SJSA1 (cell line): ENCODE data around the gene NAA38. TPM values are rescaled to one million over a fixed set of nuclear protein-coding genes. Genes with fewer than 3 reads are reported as not detected.
"Not testable (repeated sequence)": the region's sequence is repeated elsewhere in the genome, so short reads cannot be mapped to it uniquely, and the experiment has no call there.

Experiments used
- DNase-seq, 2 experiments: peaks; one replicate each; pipeline ENCODE4 v3.0.0-alpha.2; 2015 to 2020; ENCODE audit warnings: low spot score in 2 of 2, low read depth in 1 of 2
- H3K27ac ChIP-seq: fragments of 250-450 bp; sonication (Bioruptor Pico); 2 replicates; pipeline ENCODE4 v1.5.1; 2020; ENCODE audit warnings: mild to moderate bottlenecking, moderate library complexity
- H3K27me3 ChIP-seq: fragments of 250-450 bp; sonication (Bioruptor Pico); replicated peaks from 2 replicates; pipeline ENCODE4 v1.5.1; 2020; ENCODE audit warnings: mild to moderate bottlenecking, moderate library complexity
- H3K36me3 ChIP-seq: fragments of 250-450 bp; sonication (Bioruptor Pico); 2 replicates; pipeline ENCODE4 v1.5.1; 2020; ENCODE audit warnings: mild to moderate bottlenecking
- H3K4me1 ChIP-seq: fragments of 250-450 bp; sonication (Bioruptor Pico); replicated peaks from 2 replicates; pipeline ENCODE4 v1.6.1; 2021; ENCODE audit warnings: mild to moderate bottlenecking
- H3K4me3 ChIP-seq: fragments of 250-450 bp; sonication (Bioruptor Pico); 2 replicates; pipeline ENCODE4 v1.5.1; 2020; ENCODE audit warnings: mild to moderate bottlenecking
- H3K9me3 ChIP-seq: fragments of 250-450 bp; sonication (Bioruptor Pico); replicated peaks from 2 replicates; pipeline ENCODE4 v1.5.1; 2020; ENCODE audit warnings: mild to moderate bottlenecking
- total RNA-seq: library from RNA; depleted of rRNA; stranded (reverse); fragments of >200 nt; shearing (Covaris generic); gene quantifications from 2 replicates; pipeline ENCODE4 v1.2.3, GENCODE V29; 2014

NAA38 gene
- total RNA-seq, 1 experiment from 2014 or later, result 90.7 TPM

DNA sequence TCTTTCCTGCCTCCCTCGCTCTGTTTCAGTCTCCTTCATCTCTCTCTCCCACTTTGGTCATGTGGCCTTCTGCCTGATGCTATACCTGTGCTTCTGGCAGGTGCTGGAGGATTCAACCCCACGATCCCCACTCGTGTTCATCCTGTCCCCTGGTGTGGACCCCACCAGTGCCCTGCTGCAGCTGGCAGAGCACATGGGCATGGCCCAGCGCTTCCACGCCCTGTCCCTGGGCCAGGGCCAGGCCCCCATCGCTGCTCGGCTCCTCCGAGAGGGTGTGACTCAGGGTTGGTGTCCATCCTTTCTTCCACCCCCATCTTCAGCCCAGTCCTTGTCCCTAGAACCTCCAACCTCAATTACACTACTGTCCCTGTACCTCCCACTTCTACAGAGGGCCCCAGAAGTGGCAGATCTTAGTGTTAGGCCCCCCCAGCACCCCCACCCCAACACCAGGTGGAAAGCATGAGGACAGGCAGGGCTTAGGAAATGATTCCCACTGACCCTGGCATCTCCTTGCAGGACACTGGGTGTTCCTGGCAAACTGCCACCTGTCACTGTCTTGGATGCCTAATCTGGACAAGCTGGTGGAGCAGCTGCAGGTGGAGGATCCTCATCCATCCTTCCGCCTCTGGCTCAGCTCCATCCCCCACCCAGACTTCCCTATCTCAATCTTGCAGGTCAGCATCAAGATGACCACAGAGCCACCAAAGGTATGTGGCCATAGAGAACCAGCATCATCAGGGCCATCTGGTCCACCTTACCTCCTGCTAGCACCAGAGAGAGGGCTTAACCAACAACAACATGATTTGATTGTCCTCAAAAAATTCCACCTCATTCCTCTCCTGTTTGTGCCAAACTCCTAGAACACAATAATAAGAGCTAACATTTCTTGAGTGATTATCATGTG, 33.1 kb downstream of the NAA38 start:
- Histone ChIP-seq H3K4me3 (no peak overlapping the region), H3K4me1 (no peaks in the 10 kb centered on the region), H3K36me3 (no peaks in the 10 kb centered on the region), H3K9me3 (no peaks in the 10 kb centered on the region), H3K27ac (no peak overlapping the region), H3K27me3 (peaks cover 8% of the 10 kb centered on the region)
- DNase-seq, result no peak

DNA sequence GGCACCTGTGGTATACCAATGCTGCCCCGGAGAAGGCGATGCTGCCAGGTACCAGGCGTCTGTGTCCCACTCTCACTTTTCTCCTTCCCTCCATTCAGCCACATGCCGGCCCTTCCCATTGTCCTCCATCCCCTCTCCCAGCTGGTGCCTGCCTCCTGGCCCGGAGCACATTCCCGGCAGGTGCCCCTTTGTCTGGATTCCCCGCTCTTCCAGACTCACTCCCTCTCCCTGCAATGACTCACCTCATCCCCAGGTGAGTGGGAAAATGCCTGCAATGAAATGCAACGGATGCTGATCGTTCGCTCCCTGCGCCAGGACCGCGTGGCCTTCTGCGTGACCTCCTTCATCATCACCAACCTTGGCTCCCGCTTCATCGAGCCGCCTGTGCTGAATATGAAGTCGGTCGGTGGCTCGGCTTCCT, 33.8 kb downstream of the NAA38 start:
- Histone ChIP-seq H3K4me3 (no peak overlapping the region), H3K4me1 (no peaks in the 10 kb centered on the region), H3K27ac (no peak overlapping the region), H3K36me3 (no peaks in the 10 kb centered on the region), H3K9me3 (no peaks in the 10 kb centered on the region), H3K27me3 (peaks cover 4% of the 10 kb centered on the region)
- DNase-seq, result no peak

DNA sequence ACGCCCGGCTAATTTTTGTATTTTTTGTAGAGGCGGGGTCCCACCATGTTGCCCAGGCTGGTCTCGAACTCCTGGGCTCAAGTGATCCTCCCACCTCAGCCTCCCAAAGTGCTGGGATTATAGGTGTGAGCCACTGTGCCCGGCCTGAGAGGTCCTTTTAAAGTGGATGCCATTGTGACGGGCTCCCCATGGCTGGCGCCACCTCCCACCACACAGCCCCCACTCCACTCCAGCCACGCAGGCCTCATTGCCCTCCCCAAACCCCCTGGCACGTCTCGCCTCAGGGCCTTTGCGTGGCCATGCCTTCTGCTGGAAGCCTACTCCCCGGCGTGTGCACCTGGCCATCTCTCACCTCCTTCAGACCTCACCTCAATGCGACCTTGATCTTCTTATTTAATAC, 35.2 kb downstream of the NAA38 start:
- H3K27me3 ChIP-seq, result peaks cover 4% of the 10 kb centered on the region
- no peaks in the 10 kb centered on the region for H3K4me1 ChIP-seq
- H3K4me3 ChIP-seq, result no peak overlapping the region
- H3K36me3 ChIP-seq, result no peaks in the 10 kb centered on the region
- no peaks in the 10 kb centered on the region for H3K9me3 ChIP-seq
- H3K27ac ChIP-seq, result no peak overlapping the region
- no peak for DNase-seq

DNA sequence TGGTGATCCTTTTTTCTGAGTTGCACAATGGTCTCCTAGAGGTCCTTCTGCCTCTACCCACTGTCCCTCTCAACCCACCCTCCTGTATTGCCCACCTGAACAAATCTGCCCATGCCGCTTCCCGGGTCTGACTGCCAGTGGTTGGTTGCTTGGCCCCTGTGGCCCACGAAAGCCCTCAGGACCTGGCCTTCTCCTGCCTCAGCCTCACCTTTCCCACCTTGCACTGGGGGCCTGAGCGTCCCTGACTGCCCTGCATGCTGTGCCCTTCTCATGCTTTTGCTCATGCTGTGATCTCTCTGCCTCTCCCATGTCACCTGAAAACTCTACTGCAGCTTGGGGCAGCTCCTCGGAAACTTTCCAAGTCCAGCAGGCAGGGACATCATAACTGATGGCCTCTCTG, 37.1 kb downstream of the NAA38 start:
- H3K27me3 ChIP-seq, result peaks cover 4% of the 10 kb centered on the region; the same call in 1 of the 2 replicates
- DNase-seq, result no peak

DNA sequence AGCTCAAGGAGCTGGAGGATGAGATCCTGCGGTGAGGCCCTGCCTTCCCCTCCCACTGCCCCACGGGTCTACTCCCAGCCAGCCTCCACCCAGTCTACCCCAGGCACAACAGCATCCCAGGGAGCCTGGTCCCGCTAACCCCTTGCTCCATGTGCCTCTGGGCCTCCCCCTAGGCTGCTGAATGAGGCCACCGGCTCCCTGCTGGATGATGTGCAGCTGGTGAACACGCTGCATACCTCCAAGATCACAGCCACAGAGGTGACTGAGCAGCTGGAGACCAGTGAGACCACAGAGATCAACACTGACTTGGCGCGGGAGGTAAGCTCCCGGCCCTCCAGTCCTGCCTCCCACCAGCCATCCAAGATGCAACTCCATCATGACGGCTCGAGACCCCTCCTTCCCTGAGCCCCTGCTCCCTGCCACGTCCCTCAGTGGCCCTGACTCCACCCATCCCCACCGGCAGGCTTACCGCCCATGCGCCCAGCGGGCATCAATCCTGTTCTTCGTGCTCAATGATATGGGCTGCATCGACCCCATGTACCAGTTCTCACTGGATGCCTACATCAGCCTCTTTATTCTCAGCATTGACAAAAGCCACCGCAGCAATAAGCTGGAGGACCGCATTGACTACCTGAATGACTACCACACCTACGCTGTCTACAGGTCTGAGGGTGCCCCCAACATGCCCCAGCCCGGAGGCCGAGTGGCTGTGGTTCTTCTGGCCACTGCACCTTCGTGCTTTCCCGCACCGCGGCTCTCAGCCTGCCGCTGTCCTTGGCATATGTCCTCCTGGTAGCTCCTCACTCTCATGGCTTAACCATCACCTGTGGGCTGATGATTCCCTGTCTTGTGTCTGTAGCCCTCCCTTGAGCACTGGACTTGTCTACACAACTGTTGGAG, 38.4 kb downstream of the NAA38 start:
- no peaks in the 10 kb centered on the region for H3K4me1 ChIP-seq
- no peak for DNase-seq
- H3K9me3 ChIP-seq, result no peaks in the 10 kb centered on the region
- H3K4me3 ChIP-seq, result no peak overlapping the region
- H3K36me3 ChIP-seq, result no peaks in the 10 kb centered on the region
- no peak overlapping the region for H3K27ac ChIP-seq
- peaks cover 4% of the 10 kb centered on the region; the same call in 1 of the 2 replicates for H3K27me3 ChIP-seq

More for the DNA sequence above, 37.1 kb downstream of the NAA38 start:
- no peaks in the 10 kb centered on the region for H3K36me3 ChIP-seq
- no peaks in the 10 kb centered on the region for H3K9me3 ChIP-seq
- H3K4me1 ChIP-seq, result no peaks in the 10 kb centered on the region
- H3K4me3 ChIP-seq, result no peak overlapping the region
- H3K27ac ChIP-seq, result no peak overlapping the region

DNA sequence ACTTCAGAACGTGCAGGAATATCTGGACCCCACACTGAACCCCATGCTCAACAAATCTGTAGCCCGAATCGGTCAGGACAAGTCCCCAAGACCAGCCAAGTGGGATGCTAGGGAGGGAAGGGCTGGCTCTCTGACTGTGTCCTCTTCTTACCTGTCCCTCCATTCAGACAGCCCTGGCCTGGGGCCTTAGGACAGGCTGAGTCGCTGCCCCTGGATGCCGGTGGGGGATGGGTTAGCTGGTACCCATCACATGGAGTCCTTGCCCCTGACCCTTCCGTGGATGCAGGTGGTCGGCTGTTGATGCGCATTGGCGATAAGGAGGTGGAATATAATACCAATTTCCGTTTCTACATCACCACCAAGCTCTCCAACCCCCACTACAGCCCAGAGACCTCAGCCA, 39.3 kb downstream of the NAA38 start:
- H3K36me3 ChIP-seq, result no peaks in the 10 kb centered on the region
- H3K9me3 ChIP-seq, result no peaks in the 10 kb centered on the region
- peaks cover 8% of the 10 kb centered on the region for H3K27me3 ChIP-seq
- DNase-seq, result no peak
- no peak overlapping the region for H3K27ac ChIP-seq
- H3K4me1 ChIP-seq, result no peaks in the 10 kb centered on the region
- H3K4me3 ChIP-seq, result no peak overlapping the region

DNA sequence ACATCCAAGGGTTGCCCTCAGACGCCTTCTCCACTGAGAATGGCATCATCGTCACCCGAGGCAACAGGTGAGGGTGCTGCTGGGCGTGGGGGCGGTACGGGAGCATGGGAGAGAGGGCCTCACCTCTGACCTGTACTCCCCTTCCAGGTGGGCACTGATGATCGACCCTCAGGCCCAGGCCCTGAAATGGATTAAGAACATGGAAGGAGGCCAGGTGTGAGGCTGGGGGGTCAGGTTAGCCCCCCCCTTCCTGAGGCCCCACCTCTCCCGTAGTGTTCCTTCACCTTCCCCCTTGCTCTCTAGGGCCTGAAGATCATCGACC, 39.8 kb downstream of the NAA38 start:
- H3K36me3 ChIP-seq, result no peaks in the 10 kb centered on the region
- DNase-seq, result no peak
- H3K9me3 ChIP-seq, result no peaks in the 10 kb centered on the region
- no peak overlapping the region for H3K4me3 ChIP-seq
- no peak overlapping the region for H3K27ac ChIP-seq
- H3K27me3 ChIP-seq, result peaks cover 8% of the 10 kb centered on the region
- no peaks in the 10 kb centered on the region for H3K4me1 ChIP-seq

DNA sequence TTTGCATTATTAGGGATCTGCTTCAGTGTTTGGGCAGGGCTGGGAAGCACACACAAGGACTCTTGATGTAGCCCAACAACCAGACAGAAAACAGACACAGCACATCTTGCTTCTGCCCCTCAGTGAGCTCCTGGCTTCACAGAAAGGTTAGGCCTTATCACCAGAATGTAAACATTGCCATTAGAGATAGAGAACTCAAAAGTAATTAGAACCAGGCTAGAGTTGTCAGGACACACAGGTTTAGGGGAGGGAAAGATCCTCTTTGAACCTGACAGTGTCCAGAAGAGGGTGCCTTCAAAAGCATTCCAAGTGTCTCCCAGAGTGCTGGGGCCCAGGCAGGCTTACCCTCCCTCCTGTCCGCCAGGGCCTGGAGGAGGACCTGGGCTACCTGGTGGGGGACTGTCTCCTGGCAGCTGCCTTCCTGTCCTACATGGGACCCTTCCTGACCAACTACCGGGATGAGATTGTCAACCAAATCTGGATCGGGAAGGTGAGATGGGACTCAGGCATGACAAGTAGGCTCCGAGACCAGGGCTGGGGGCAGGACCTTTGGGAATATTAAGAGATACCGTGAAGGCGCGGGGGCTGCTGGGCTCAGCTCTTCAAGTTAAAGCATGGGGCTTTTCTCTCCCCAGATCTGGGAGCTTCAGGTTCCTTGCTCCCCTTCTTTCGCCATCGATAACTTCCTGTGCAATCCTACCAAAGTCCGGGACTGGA, 40.3 kb downstream of the NAA38 start:
- H3K27me3 ChIP-seq, result peaks cover 8% of the 10 kb centered on the region
- H3K9me3 ChIP-seq, result no peaks in the 10 kb centered on the region
- no peaks in the 10 kb centered on the region for H3K36me3 ChIP-seq
- no peak for DNase-seq
- no peaks in the 10 kb centered on the region for H3K4me1 ChIP-seq
- no peak overlapping the region for H3K27ac ChIP-seq
- H3K4me3 ChIP-seq, result no peak overlapping the region

DNA sequence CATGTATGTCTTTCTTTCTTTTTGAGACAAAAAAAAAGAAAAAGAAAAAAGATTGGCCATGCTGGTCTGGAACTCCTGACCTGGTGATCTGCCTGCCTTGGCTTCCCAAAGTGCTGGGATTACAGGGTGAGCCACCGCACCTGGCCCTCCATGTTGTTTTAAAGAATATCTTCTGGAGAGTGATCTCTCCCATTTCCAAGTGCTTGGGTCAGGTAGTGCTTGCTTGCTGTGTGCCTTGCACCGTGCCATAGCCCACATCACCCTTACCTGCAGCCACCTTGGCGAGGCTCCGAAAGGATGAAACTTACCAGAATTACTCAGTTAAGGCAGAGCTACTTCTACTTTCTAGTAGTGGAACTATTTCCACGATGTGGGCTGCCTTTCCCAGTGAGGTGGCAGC, 42.4 kb downstream of the NAA38 start:
- Histone ChIP-seq H3K36me3 (no peaks in the 10 kb centered on the region), H3K9me3 (no peaks in the 10 kb centered on the region), H3K27me3 (peaks cover 19% of the 10 kb centered on the region), H3K27ac (no peak overlapping the region), H3K4me3 (no peak overlapping the region), H3K4me1 (no peaks in the 10 kb centered on the region)
- DNase-seq, result no peak

DNA sequence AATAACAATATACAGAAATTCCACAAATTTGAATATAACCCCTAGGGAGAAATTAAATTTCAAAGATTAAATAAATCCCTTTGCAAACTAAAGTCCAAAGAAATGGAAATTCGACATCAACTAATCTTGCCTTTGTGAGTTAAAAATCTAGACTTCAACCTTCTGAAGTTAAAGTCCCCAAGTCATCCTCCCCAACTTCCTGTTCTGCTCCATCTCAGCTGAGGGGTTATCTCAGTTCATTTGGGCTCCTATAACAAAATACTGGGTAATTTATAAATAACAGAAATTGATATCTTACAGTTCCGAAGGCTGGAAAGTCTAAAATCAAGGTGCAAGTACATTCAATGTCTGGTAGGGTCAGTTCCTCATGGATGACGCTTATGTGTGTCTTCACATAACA, 46.1 kb downstream of the NAA38 start:
- no peak for DNase-seq
- Histone ChIP-seq H3K36me3 (no peaks in the 10 kb centered on the region), H3K4me1 (no peaks in the 10 kb centered on the region), H3K27me3 (peaks cover 22% of the 10 kb centered on the region), H3K4me3 (no peak overlapping the region), H3K27ac (no peak overlapping the region), H3K9me3 (no peaks in the 10 kb centered on the region)

DNA sequence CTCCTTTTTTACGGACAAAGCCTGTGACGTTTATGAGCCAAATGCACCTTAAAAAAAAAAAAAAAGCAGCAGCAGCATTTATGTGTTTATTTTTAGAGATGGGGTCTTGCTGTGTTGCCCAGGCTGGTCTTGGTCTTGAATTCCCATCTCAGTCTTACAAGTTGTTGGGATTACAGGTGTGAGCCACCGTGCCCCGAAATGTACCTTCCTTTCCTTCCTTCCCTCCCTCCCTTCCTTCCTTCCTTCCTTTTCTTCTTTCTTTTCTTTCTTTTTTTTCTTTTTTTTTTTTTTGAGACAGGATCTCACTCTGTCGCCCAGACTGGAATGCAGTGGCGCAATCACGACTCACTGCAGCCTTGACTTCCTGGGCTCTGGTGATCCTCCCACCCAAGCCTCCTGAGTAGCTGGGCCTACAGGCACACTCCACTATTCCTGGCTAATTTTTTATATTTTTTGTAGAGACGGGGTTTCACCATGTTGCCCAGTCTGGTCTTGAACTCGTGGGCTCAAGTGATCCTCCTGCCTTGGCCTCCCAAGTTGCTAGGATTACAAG, 47.5 kb downstream of the NAA38 start:
- H3K9me3 ChIP-seq, H3K27ac ChIP-seq, DNase-seq, H3K36me3 ChIP-seq, H3K4me1 ChIP-seq, H3K4me3 ChIP-seq: not testable (repeated sequence)
- H3K27me3 ChIP-seq, result peaks cover 22% of the 10 kb centered on the region

DNA sequence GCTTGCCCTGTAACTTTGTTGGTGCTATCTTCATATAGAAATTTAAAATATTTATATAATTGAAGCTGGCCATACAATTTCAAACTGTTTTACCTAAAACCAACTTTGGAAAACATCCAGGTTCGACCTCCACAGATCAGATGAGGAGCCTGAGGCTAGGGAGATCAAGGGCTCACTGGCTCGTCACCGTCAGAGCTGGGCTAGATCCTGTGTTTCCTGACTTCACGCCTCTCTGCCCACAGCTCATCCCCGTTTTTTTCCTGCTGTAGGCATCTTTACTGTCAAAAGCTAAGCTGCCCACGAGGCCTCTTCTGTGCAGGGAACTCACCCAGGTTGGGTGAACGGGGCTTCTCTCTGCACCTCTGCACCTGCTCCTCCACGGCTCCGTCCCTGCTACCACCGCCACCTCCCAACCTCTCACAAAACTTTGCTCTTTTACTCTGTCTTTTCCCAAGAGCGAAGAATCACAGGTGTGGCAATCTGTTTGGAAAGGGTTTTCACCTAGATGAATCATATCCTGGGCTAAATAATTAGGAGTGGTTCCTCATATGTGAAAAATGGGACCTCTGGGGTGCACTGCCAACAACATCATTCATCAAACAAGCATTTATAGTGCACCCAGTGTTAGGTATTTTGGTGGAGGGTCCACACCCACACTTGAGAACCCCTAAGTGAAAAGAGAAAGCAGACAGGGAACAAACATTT, 48.1 kb downstream of the NAA38 start:
- Histone ChIP-seq H3K4me3 (no peak overlapping the region), H3K36me3 (no peaks in the 10 kb centered on the region), H3K4me1 (no peaks in the 10 kb centered on the region), H3K27me3 (peaks cover 22% of the 10 kb centered on the region), H3K27ac (no peak overlapping the region), H3K9me3 (no peaks in the 10 kb centered on the region)
- no peak for DNase-seq

DNA sequence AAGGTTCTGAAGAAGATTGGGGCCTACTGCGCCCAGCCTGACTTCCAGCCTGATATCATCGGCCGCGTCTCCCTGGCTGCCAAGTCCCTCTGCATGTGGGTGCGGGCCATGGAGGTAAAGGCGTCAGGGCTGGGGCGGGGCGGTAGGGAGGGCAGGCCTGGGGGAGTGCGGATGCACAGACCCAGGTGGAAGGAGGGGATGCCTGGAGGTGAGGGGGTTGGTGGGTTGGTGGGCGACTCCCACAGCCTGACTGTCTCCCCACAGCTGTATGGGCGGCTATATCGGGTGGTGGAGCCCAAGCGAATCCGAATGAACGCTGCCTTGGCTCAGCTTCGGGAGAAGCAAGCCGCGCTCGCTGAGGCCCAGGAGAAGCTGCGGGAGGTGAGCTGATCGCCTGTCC, 50.2 kb downstream of the NAA38 start:
- H3K9me3 ChIP-seq, result no peaks in the 10 kb centered on the region

More for the DNA sequence above, 50.2 kb downstream of the NAA38 start:
- H3K4me3 ChIP-seq, result no peak overlapping the region
- no peaks in the 10 kb centered on the region for H3K36me3 ChIP-seq
- DNase-seq, result no peak
- H3K27me3 ChIP-seq, result peaks cover 18% of the 10 kb centered on the region
- H3K27ac ChIP-seq, result no peak overlapping the region
- H3K4me1 ChIP-seq, result no peaks in the 10 kb centered on the region
